Heart right ventricle (tissue), 16 donors: ENCODE results near the gene PLXNB2. TPM values are rescaled to one million over a fixed set of nuclear protein-coding genes. Genes with fewer than 3 reads are reported as not detected.

Experiments
- ATAC-seq, 8 donors: fragments of 200-7000 bp; cut with Tn5 transposase; one replicate each; pipeline ENCODE4 v1.9.1; 2020; ENCODE audit warnings: mild to moderate bottlenecking in 8 of 8, moderate library complexity in 8 of 8, moderate number of reproducible peaks in 1 of 8
- DNase-seq, 2 donors: peaks; one replicate each; pipeline ENCODE4 v3.0.0-alpha.2; 2020
- H3K27ac ChIP-seq, 10 donors: fragments of 200-600 bp; sonication (generic) in 2 of 10; one replicate each; pipeline versions ENCODE4 v1.5.0 to v1.8.0; 2020 to 2022; ENCODE audit warnings: mild to moderate bottlenecking in 3 of 10
- H3K27me3 ChIP-seq, 7 donors: fragments of 200-600 bp; one replicate each; pipeline ENCODE4 v1.8.0; 2021 to 2022; ENCODE audit warnings: mild to moderate bottlenecking in 2 of 7
- H3K36me3 ChIP-seq, 9 donors: fragments of 200-600 bp; sonication (generic) in 1 of 9; one replicate each; pipeline versions ENCODE4 v1.5.0 to v1.8.0; 2020 to 2022; ENCODE audit warnings: mild to moderate bottlenecking in 2 of 9
- H3K4me1 ChIP-seq, 9 donors: fragments of 200-600 bp; sonication (generic) in 1 of 9; one replicate each; pipeline versions ENCODE4 v1.5.0 to v1.8.0; 2020 to 2022; ENCODE audit warnings: mild to moderate bottlenecking in 4 of 9
- H3K4me3 ChIP-seq, 10 donors: fragments of 200-600 bp; sonication (generic) in 2 of 10; one replicate each; pipeline versions ENCODE4 v1.5.0 to v1.8.0; 2020 to 2022; ENCODE audit warnings: mild to moderate bottlenecking in 7 of 10, moderate library complexity in 2 of 10
- H3K9me3 ChIP-seq, 11 donors: fragments of 200-600 bp in 10 of 11; sonication (generic) in 2 of 11; one replicate each; pipeline versions ENCODE4 v1.5.0 to v1.8.0; 2013 to 2022; ENCODE audit warnings: mild to moderate bottlenecking in 2 of 11, control low read depth in 1 of 11, moderate library complexity in 1 of 11
- WGBS, 2 donors: extraction: QIAGEN DNeasy Blood & Tissue Kit; methylation state at CpG; one replicate each; pipeline ENCODE4 v1.1.7; 2013; ENCODE audit warnings: inconsistent platforms in 1 of 2; 5-methylcytosine and 5-hydroxymethylcytosine counted together
- intact Hi-C, 10 donors: fragments of 100-400 bp; cut with DNase I; formaldehyde crosslinking; loops; one replicate each; pipeline versions ENCODE4 v1.11.1 to v1.14.2; 2022
- polyA plus RNA-seq, 2 donors: library from polyadenylated mRNA; stranded (reverse); fragments of 200-250 nt; gene quantifications; one replicate each; pipeline ENCODE4 v1.2.3, GENCODE V29; 2013
- total RNA-seq, 10 donors: library from RNA; stranded (reverse); fragmentation: NEBNext Ultra II Directional in 3 of 10; extraction: Animal tissue kit (Norgen Biotek cat#: 25700) in 3 of 10; gene quantifications; one replicate each; pipeline versions ENCODE4 v1.2.1 to v1.2.4, GENCODE V29; 2021 to 2023
- TF ChIP-seq, protein P1 (sequence below), 9 donors: fragments of 200-600 bp; sonication (generic) in 2 of 9; IDR thresholded peaks; one replicate each; pipeline versions ENCODE4 v1.5.0 to v1.8.0; 2021 to 2022; ENCODE audit warnings: antibody characterized with exemption in 9 of 9, mild to moderate bottlenecking in 5 of 9, moderate library complexity in 1 of 9
- donor health status: Arrhythmogenic right ventricular cardiomyopathy.
- donor health status: ischemic (EF 13 %, LVEDD 7.1; RV severe dilation, severe dysfunction).
- donor health status: healthy with polysubstance abuse.
- donor health status: DM: no; HTN: yes; CAD: no.
- donor health status: DM: no; HTN: no; CAD: no.
- donor health status: ischemic (EF 25% LVEDD 6.9; RV normal size, moderate dysfunction).
- donor health status: ischemic (EF 25% LVEDD 5.7; RV mildly dilated, moderate dysfunction).
- donor health status: healthy.
- donor health status: DM: yes; HTN: yes; CAD: no.
- donor health status: Ischemic cardiomyopathy.
- donor health status: ischemic (EF 35%, LVEDD 5.7; RV mildly dilated, moderate dysfunction).
- donor health status: nonischemic (EF 11% LVEDD 7.7; RV severe dilation, severe dysfunction).
- donor health status: DM: yes; HTN: yes; CAD: no.
- donor health status: PGD.
- donor health status: ischemic (EF 29% LVEDD 5.4; RV normal size, mild dysfunction).
- donor health status: nonischemic (EF 23%, LVEDD 6.1; RV moderate dilation, normal function).

Gene PLXNB2
- total and polyA plus RNA-seq, 12 donors, result 33.5 to 101 (median 57.8) TPM

DNA sequence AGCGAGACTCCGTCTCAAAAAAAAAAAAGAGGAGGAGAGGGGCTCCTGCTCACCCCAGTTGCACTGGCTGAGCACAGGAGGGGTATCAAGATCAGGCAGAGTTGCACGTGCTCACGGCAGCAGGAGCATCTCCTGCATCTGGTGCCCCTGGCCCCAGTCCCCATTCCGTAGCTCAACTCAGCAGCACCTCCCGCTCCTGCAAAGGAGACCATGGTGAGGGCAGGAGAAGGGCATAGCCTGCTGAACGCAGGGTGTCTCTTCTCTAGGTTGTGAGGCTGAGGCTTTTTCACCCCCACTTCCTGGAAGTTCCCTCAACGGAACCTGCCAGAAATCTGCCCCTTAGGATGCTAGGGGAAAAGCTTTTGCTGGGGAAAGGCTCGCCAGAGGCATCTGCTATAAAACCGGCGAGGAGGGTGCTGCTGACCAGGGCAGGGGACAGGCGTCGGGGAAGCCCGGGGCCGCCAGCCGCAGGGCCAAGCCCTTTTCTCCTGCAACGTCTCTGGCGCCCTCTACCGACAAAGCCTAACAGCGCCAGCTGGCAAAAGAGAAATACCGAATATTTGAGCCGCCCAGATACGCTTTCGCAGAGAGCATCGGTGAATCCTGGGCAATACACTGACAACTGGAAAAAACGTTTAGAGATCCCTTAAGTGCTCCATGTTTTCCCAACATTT lies 34.7 kb upstream of the PLXNB2 start:
- Histone ChIP-seq H3K9me3 (no peaks in the 10 kb centered on the region), H3K36me3 (peaks cover 0 to 3% (median 0%) of the 10 kb centered on the region in 9 donors), H3K27me3 (no peaks in the 10 kb centered on the region), H3K4me3 (peak overlapping the region in 9 of 10 donors; percentile 69 to 98 (median 78)), H3K27ac (peak overlapping the region in 9 of 10 donors; percentile 56 to 91 (median 79)), H3K4me1 (peaks cover 0 to 19% (median 12%) of the 10 kb centered on the region in 9 donors)
- TF ChIP-seq, protein P1, sequence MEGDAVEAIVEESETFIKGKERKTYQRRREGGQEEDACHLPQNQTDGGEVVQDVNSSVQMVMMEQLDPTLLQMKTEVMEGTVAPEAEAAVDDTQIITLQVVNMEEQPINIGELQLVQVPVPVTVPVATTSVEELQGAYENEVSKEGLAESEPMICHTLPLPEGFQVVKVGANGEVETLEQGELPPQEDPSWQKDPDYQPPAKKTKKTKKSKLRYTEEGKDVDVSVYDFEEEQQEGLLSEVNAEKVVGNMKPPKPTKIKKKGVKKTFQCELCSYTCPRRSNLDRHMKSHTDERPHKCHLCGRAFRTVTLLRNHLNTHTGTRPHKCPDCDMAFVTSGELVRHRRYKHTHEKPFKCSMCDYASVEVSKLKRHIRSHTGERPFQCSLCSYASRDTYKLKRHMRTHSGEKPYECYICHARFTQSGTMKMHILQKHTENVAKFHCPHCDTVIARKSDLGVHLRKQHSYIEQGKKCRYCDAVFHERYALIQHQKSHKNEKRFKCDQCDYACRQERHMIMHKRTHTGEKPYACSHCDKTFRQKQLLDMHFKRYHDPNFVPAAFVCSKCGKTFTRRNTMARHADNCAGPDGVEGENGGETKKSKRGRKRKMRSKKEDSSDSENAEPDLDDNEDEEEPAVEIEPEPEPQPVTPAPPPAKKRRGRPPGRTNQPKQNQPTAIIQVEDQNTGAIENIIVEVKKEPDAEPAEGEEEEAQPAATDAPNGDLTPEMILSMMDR (IDR thresholded peaks at IDR 0.05), result peak; percentile 93 to 99 (median 97)
- peak; percentile 88 to 89 for DNase-seq
- intact Hi-C loops, result loop anchor here in 7 of 10 donors (1.0 to 5.0 kb wide), 6 partner anchors 68 to 101 kb away; partner anchors contain the start of genes MAPK11 (in 3 of the 7), HDAC10 (in 2 of the 7) and TUBGCP6 (in 2 of the 7)
- 8 to 12% methylated on average over 23 to 26 of the region's 26 CpGs for WGBS, 2 donors
- peak; percentile 71 to 90 (median 84) for ATAC-seq

DNA sequence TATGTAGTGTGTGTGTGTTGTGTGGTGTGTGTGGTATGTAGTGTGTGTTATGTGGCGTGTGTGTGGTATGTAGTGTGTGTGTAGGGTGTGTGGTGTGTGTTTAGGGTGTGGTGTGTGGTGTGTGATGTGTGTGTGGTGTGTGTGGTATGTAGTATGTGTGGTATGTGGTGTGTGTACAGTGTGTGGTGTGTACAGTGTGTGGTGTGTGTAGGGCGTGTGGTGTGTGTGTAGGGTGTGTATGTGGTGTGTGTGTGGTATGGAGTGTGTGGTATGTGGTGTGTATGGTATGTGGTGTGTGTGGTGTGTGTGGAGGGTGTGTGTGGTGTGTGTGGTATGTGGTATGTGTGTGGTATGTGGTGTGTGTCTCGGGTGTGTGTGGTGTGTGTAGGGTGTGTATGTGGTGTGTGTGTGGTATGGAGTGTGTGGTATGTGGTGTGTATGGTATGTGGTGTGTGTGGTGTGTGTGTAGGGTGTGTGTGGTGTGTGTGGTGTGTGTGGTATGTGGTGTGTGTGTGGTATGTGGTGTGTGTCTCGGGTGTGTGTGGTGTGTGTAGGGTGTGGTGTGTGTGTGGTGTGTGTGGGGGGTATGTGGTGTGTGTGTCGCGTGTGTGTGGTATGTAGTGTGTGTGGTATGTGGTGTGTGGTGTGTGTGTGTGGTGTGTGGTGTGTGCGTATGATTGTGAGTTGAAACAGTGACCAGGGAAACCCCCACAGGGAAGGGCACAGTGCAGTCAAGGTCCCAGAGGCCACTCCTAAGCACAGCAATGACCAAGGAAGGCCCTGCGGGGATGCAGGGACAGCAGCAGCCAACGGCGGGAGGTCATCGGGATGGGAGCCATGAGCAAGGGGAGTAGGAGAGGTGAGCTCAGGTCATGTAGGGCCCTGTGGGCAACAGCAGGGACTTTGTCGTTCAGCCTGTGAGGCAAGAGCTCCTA lies 32.8 kb upstream of the PLXNB2 start:
- TF ChIP-seq, protein P1 (IDR thresholded peaks at IDR 0.05), result no peak
- DNase-seq (no peak), ATAC-seq (no peak)
- Histone ChIP-seq H3K27ac (no peak overlapping the region), H3K36me3 (no peaks in the 10 kb centered on the region), H3K9me3 (no peaks in the 10 kb centered on the region), H3K27me3 (no peaks in the 10 kb centered on the region), H3K4me3 (no peak overlapping the region), H3K4me1 (peaks cover 0 to 12% (median 9%) of the 10 kb centered on the region in 9 donors)
- WGBS, 2 donors, result 72 to 79% methylated on average over 12 of the region's 12 CpGs
- intact Hi-C loops, result loop anchor here in 7 of 10 donors (5.0 kb wide), 3 partner anchors 68 to 88 kb away; partner anchors contain the start of genes HDAC10 (in 4 of the 7) and MAPK11 (in 3 of the 7)

DNA sequence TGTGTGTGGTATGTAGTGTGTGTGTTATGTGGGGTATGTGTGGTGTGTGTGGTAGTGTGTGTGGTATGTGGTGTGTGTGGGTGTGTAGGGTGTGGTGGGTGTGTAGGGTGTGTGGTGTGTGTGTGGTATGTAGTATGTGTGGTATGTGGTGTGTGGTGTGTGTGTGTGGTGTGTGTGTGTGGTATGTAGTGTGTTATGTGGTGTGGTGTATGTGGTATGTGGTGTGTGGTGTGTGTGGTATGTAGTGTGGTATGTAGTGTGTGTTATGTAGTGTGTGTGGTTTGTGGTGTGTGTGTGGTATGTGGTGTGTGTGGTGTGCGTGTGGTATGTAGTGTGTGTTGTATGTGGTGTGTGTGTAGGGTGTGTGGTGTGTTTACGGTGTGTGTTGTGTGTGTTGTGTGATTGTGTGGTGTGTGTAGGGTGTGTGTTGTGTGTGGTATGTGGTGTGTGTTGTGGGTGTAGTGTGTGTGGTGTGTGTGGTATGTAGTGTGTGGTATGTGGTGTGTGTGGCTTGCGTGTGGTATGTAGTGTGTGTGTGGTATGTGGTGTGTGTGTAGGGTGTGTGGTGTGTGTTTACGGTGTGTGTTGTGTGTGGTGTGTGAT lies 31.5 kb upstream of the PLXNB2 start:
- intact Hi-C loops, result loop anchor here in 3 of 10 donors (5.0 kb wide), 2 partner anchors 82 to 87 kb away; partner anchors contain the start of gene HDAC10 (in 2 of the 3)
- TF ChIP-seq, protein P1 (IDR thresholded peaks at IDR 0.05), result no peak
- Histone ChIP-seq H3K4me3 (no peak overlapping the region), H3K36me3 (no peaks in the 10 kb centered on the region), H3K27ac (no peak overlapping the region), H3K9me3 (no peaks in the 10 kb centered on the region), H3K4me1 (peaks cover 0 to 12% (median 9%) of the 10 kb centered on the region in 9 donors), H3K27me3 (no peaks in the 10 kb centered on the region)
- 96% methylated on average over 4 of the region's 4 CpGs for WGBS, 2 donors
- ATAC-seq, result no peak
- no peak for DNase-seq
